Nephron progenitor cell (in vitro differentiated cells): ENCODE results near the gene SLC35F4.

ENCODE experiments used
- DNase-seq: peaks from one replicate; pipeline ENCODE4 v3.0.0; 2021
- H3K27ac Mint-ChIP-seq: 2 replicates; pipeline ENCODE4 v1.8.0; 2021; ENCODE audit warnings: mild to moderate bottlenecking, moderate library complexity, mixed read lengths
- H3K27me3 Mint-ChIP-seq: 2 replicates; pipeline ENCODE4 v1.8.0; 2021; ENCODE audit warnings: mild to moderate bottlenecking, low read depth, mixed read lengths; ENCODE audit not compliant: poor library complexity
- H3K36me3 Mint-ChIP-seq: 2 replicates; pipeline ENCODE4 v1.8.0; 2021; ENCODE audit warnings: low read depth, mixed read lengths
- H3K4me1 Mint-ChIP-seq: 2 replicates; pipeline ENCODE4 v1.8.0; 2021; ENCODE audit warnings: mixed read lengths
- H3K4me3 Mint-ChIP-seq: 2 replicates; pipeline ENCODE4 v1.8.0; 2021; ENCODE audit warnings: mild to moderate bottlenecking, moderate library complexity, mixed read lengths
- H3K9me3 Mint-ChIP-seq: 2 replicates; pipeline ENCODE4 v1.8.0; 2021; ENCODE audit warnings: mild to moderate bottlenecking, moderate library complexity, mixed read lengths
- TF ChIP-seq, protein P1 (sequence below): fragments of 200-600 bp; sonication (generic); IDR thresholded peaks from 2 replicates; pipeline ENCODE4 v1.5.0; 2021; ENCODE audit warnings: antibody characterized with exemption

Gene SLC35F4

DNA sequence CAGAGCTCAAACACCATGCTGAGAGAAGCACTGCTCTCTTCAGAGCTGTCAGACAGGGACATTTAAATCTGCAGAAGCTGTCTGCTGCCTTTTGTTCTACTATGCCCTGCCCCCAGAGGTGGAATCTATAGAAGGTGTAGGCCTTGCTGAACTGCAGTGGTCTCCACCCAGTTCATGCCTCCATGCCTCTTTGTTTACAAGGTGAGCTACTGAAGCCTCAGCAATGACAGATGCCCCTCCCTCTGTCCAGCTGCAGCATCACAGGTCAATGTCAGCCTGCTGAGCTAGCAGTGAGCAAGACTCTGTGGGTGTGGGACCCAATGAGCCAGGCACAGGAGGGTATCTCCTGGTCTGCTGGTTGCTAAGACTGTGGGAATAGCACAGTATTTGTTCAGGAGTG lies 346.8 kb downstream of the SLC35F4 start:
- DNase-seq, result no peak
- TF ChIP-seq, protein P1, sequence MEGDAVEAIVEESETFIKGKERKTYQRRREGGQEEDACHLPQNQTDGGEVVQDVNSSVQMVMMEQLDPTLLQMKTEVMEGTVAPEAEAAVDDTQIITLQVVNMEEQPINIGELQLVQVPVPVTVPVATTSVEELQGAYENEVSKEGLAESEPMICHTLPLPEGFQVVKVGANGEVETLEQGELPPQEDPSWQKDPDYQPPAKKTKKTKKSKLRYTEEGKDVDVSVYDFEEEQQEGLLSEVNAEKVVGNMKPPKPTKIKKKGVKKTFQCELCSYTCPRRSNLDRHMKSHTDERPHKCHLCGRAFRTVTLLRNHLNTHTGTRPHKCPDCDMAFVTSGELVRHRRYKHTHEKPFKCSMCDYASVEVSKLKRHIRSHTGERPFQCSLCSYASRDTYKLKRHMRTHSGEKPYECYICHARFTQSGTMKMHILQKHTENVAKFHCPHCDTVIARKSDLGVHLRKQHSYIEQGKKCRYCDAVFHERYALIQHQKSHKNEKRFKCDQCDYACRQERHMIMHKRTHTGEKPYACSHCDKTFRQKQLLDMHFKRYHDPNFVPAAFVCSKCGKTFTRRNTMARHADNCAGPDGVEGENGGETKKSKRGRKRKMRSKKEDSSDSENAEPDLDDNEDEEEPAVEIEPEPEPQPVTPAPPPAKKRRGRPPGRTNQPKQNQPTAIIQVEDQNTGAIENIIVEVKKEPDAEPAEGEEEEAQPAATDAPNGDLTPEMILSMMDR, result no peak
- H3K4me3 Mint-ChIP-seq, result no peak overlapping the region

More for the DNA sequence above, 346.8 kb downstream of the SLC35F4 start:
- H3K27me3 Mint-ChIP-seq, result peaks cover 7% of the 10 kb centered on the region
- no peaks in the 10 kb centered on the region for H3K4me1 Mint-ChIP-seq
- no peak overlapping the region for H3K27ac Mint-ChIP-seq
- peaks cover 58% of the 10 kb centered on the region for H3K9me3 Mint-ChIP-seq
- H3K36me3 Mint-ChIP-seq, result peaks cover 4% of the 10 kb centered on the region
